Measurements from ENCODE around the gene ATP6V1B1.

ATP6V1B1 gene

DNA sequence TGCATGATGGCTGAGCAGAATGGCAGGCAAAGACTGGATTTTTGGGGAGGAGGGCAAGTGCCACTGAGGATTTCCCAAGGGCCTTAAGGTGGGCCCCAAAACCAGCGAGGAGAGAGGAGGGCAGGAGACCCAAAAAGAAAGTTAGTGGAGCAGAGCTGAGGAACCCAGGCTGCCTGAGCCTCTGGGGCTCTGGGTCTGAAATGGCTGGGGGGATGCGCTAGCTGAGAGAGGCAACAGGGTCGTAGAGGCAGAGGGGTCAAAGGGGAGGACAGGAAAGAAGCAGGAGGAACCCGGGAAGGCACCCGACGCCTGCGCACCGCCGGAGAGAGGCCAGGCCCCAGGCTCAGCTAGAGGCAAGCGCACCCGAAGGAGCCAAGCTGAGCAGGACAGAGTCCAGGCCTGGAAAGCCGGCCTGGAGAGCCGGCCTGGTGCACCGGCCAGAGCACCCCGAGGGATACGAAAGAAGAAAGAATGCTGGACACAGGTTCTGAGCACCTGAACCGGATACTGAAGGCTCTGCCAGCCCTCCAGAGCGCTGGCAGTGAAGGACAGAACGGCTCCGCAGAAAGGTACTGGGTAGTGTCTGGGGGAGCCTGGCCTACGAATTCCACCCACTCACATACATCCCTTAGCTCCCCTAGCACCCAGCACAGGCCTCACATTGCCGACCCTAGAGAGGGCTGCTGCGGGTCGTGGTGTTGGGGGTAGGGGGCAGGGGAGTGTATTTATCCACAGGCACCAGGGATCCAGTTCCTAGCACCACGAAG is 39.5 kb upstream of the ATP6V1B1 start:
- CTCF ChIA-PET = interaction anchor here (1.0 to 1.6 kb wide), 4 partner anchors 13 to 52 kb away, joined by 3 to 6 read pairs (median 3); no protein-coding TSS in a partner anchor
- POLR2A ChIA-PET = no interaction called here

GRCh38 chr2:70896765-70897202 is 38.9 kb upstream of the ATP6V1B1 start:
- no peak overlapping the region for H3K27ac ChIP-seq (ENCODE audit: insufficient read depth in 1 of 2, low read depth in 1 of 2, low read length in 2 of 2, poor library complexity in 1 of 2, severe bottlenecking in 2 of 2)
- H3K4me1 ChIP-seq (ENCODE audit: control extremely low read depth in 1 of 4, control insufficient read depth in 4 of 4, insufficient read depth in 4 of 4, low read length in 3 of 4) = peaks cover 0 to 24% (median 16%) of the 10 kb centered on the region in 4 experiments
- DNase-seq = no peak
- no peak overlapping the region for H3K4me3 ChIP-seq (ENCODE audit: control insufficient read depth in 1 of 7, extremely low read depth in 1 of 7, insufficient read depth in 4 of 7, low read depth in 2 of 7, low read length in 6 of 7)
- H3K9me3 ChIP-seq (ENCODE audit: control extremely low read depth in 1 of 5, control insufficient read depth in 4 of 5, insufficient read depth in 2 of 5, low read depth in 1 of 5, low read length in 4 of 5) = no peaks in the 10 kb centered on the region
- peaks cover 11 to 100% (median 62%) of the 10 kb centered on the region in 5 experiments for H3K27me3 ChIP-seq (replicated peaks in 2 of 5; ENCODE audit: control insufficient read depth in 4 of 5, insufficient read depth in 5 of 5, low read length in 4 of 5)
- POLR2A ChIA-PET = no interaction called here
- WGBS (ENCODE audit: insufficient coverage) = 8% methylated on average over 14 of the region's 16 CpGs
- H3K36me3 ChIP-seq (ENCODE audit: control insufficient read depth in 4 of 4, insufficient read depth in 4 of 4, low read length in 3 of 4) = no peaks in the 10 kb centered on the region
- CTCF ChIA-PET = interaction anchor here (1.0 to 1.6 kb wide), 4 partner anchors 22 to 51 kb away, joined by 3 to 6 read pairs (median 3); no protein-coding TSS in a partner anchor

More for the DNA sequence above, 39.5 kb upstream of the ATP6V1B1 start:
- peaks cover 11 to 100% (median 61%) of the 10 kb centered on the region in 5 experiments for H3K27me3 ChIP-seq (replicated peaks in 2 of 5; ENCODE audit: control insufficient read depth in 4 of 5, insufficient read depth in 5 of 5, low read length in 4 of 5)
- no peaks in the 10 kb centered on the region for H3K36me3 ChIP-seq (ENCODE audit: control insufficient read depth in 4 of 4, insufficient read depth in 4 of 4, low read length in 3 of 4)
- peaks cover 0 to 18% (median 11%) of the 10 kb centered on the region in 4 experiments for H3K4me1 ChIP-seq (ENCODE audit: control extremely low read depth in 1 of 4, control insufficient read depth in 4 of 4, insufficient read depth in 4 of 4, low read length in 3 of 4)
- H3K27ac ChIP-seq (ENCODE audit: insufficient read depth in 1 of 2, low read depth in 1 of 2, low read length in 2 of 2, poor library complexity in 1 of 2, severe bottlenecking in 2 of 2) = no peak overlapping the region
- H3K9me3 ChIP-seq (ENCODE audit: control extremely low read depth in 1 of 5, control insufficient read depth in 4 of 5, insufficient read depth in 2 of 5, low read depth in 1 of 5, low read length in 4 of 5) = no peaks in the 10 kb centered on the region
- WGBS (ENCODE audit: insufficient coverage) = 15% methylated on average over 17 of the region's 25 CpGs
- no peak overlapping the region for H3K4me3 ChIP-seq (ENCODE audit: control insufficient read depth in 1 of 7, extremely low read depth in 1 of 7, insufficient read depth in 4 of 7, low read depth in 2 of 7, low read length in 6 of 7)
- no peak for DNase-seq

- H3K4me1 ChIP-seq (ENCODE audit: control extremely low read depth in 1 of 4, control insufficient read depth in 4 of 4, insufficient read depth in 4 of 4, low read length in 3 of 4) = peaks cover 0 to 24% (median 16%) of the 10 kb centered on the region in 4 experiments
- H3K27me3 ChIP-seq (replicated peaks in 2 of 5; ENCODE audit: control insufficient read depth in 4 of 5, insufficient read depth in 5 of 5, low read length in 4 of 5) = peaks cover 11 to 100% (median 63%) of the 10 kb centered on the region in 5 experiments
These were observed 38.3 kb upstream of the ATP6V1B1 start for GRCh38 chr2:70897203-70897976.

DNA sequence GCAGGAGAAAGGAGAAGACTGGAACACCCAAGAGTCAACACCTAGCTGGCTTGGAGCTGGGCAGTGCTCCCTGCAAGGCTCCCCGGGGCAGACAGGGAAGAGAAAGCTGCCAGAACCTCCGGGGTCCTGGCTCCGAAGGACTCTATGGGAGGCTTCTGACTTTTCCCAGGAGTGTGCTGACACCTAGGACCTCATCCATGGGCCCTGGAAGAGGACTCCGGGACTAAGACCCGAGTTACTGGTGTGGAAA is 37.8 kb upstream of the ATP6V1B1 start:
- no peaks in the 10 kb centered on the region for H3K36me3 ChIP-seq (ENCODE audit: control insufficient read depth in 4 of 4, insufficient read depth in 4 of 4, low read length in 3 of 4)
- H3K9me3 ChIP-seq (ENCODE audit: control extremely low read depth in 1 of 5, control insufficient read depth in 4 of 5, insufficient read depth in 2 of 5, low read depth in 1 of 5, low read length in 4 of 5) = no peaks in the 10 kb centered on the region
- CTCF ChIA-PET = interaction anchor here (0.6 to 1.4 kb wide), 4 partner anchors 13 to 27 kb away, joined by 3 read pairs; no protein-coding TSS in a partner anchor
- H3K27me3 ChIP-seq (replicated peaks in 2 of 5; ENCODE audit: control insufficient read depth in 4 of 5, insufficient read depth in 5 of 5, low read length in 4 of 5) = peaks cover 11 to 100% (median 63%) of the 10 kb centered on the region in 5 experiments
- H3K4me1 ChIP-seq (ENCODE audit: control extremely low read depth in 1 of 4, control insufficient read depth in 4 of 4, insufficient read depth in 4 of 4, low read length in 3 of 4) = peaks cover 0 to 24% (median 16%) of the 10 kb centered on the region in 4 experiments
- H3K4me3 ChIP-seq (ENCODE audit: control insufficient read depth in 1 of 7, extremely low read depth in 1 of 7, insufficient read depth in 4 of 7, low read depth in 2 of 7, low read length in 6 of 7) = no peak overlapping the region
- H3K27ac ChIP-seq (ENCODE audit: insufficient read depth in 1 of 2, low read depth in 1 of 2, low read length in 2 of 2, poor library complexity in 1 of 2, severe bottlenecking in 2 of 2) = no peak overlapping the region
- DNase-seq = no peak
- WGBS (ENCODE audit: insufficient coverage) = 5% methylated on average over 5 of the region's 5 CpGs
- POLR2A ChIA-PET = no interaction called here

More at GRCh38 chr2:70897203-70897976, 38.3 kb upstream of the ATP6V1B1 start:
- Histone ChIP-seq H3K36me3 (ENCODE audit: control insufficient read depth in 4 of 4, insufficient read depth in 4 of 4, low read length in 3 of 4) (no peaks in the 10 kb centered on the region), H3K4me3 (ENCODE audit: control insufficient read depth in 1 of 7, extremely low read depth in 1 of 7, insufficient read depth in 4 of 7, low read depth in 2 of 7, low read length in 6 of 7) (no peak overlapping the region), H3K27ac (ENCODE audit: insufficient read depth in 1 of 2, low read depth in 1 of 2, low read length in 2 of 2, poor library complexity in 1 of 2, severe bottlenecking in 2 of 2) (no peak overlapping the region), H3K9me3 (ENCODE audit: control extremely low read depth in 1 of 5, control insufficient read depth in 4 of 5, insufficient read depth in 2 of 5, low read depth in 1 of 5, low read length in 4 of 5) (no peaks in the 10 kb centered on the region)
- DNase-seq = no peak
- 5% methylated on average over 17 of the region's 35 CpGs for WGBS (ENCODE audit: insufficient coverage)
- ChIA-PET CTCF (interaction anchor here (0.6 to 1.4 kb wide), 5 partner anchors 14 to 26 kb away, joined by 3 read pairs; no protein-coding TSS in a partner anchor), POLR2A (no interaction called here)

GRCh38 chr2:70898363-70899240 is 37.1 kb upstream of the ATP6V1B1 start:
- DNase-seq = no peak
- ChIA-PET POLR2A (no interaction called here), CTCF (interaction anchor here (0.6 kb wide), 1 partner anchor 13 kb away, joined by 3 read pairs; no protein-coding TSS in a partner anchor)
- Histone ChIP-seq H3K27me3 (replicated peaks in 2 of 5; ENCODE audit: control insufficient read depth in 4 of 5, insufficient read depth in 5 of 5, low read length in 4 of 5) (peaks cover 13 to 100% (median 62%) of the 10 kb centered on the region in 5 experiments), H3K36me3 (ENCODE audit: control insufficient read depth in 4 of 4, insufficient read depth in 4 of 4, low read length in 3 of 4) (no peaks in the 10 kb centered on the region), H3K4me3 (ENCODE audit: control insufficient read depth in 1 of 7, extremely low read depth in 1 of 7, insufficient read depth in 4 of 7, low read depth in 2 of 7, low read length in 6 of 7) (no peak overlapping the region), H3K4me1 (ENCODE audit: control extremely low read depth in 1 of 4, control insufficient read depth in 4 of 4, insufficient read depth in 4 of 4, low read length in 3 of 4) (peaks cover 0 to 24% (median 16%) of the 10 kb centered on the region in 4 experiments), H3K27ac (ENCODE audit: insufficient read depth in 1 of 2, low read depth in 1 of 2, low read length in 2 of 2, poor library complexity in 1 of 2, severe bottlenecking in 2 of 2) (no peak overlapping the region), H3K9me3 (ENCODE audit: control extremely low read depth in 1 of 5, control insufficient read depth in 4 of 5, insufficient read depth in 2 of 5, low read depth in 1 of 5, low read length in 4 of 5) (peaks cover 0 to 2% (median 0%) of the 10 kb centered on the region in 5 experiments)
- WGBS (ENCODE audit: insufficient coverage) = 13% methylated on average over 10 of the region's 16 CpGs

DNA sequence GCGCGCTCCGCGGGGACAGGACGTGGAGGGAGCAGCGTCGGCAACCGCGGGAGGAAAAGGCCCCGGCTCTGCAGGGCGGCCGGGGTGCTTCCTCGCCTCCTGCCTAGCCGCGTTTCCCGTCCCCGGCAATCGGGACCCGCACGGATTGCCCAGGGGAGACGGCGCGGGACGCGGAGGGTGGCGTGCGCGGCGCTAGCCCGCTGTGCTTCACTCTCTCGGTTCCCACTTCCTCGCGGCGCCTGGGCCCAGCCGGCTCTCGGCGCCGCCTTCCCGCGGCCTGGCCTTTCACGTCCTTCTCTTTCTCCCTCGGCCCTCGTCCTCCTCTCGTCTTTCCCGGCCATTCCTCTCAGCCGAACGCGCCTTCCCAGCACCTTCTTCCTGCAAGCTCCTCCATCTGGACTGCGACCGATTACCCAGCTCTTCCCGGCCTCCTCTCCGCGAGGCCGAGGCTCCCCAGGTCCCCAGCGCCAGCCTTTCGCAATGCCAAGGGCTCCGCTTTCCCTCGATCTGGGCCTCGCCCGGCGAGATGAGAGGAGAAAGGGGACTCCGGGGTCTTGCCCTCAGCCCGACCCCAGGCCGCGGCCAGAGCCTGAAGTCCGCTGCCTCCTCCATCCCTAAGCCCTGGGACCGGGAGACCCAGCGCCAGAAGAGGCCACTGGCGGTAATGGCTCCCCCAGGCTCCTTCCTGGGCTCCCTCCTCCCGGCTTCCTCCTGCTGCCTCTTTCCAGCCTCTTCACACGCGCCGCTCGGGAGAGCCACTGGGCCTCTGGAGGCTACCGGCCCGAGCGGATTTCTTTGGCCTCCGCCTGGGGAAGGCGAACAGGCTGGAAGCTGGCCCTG is 34.3 kb upstream of the ATP6V1B1 start:
- no peak overlapping the region for H3K27ac ChIP-seq (ENCODE audit: insufficient read depth in 1 of 2, low read depth in 1 of 2, low read length in 2 of 2, poor library complexity in 1 of 2, severe bottlenecking in 2 of 2)
- H3K9me3 ChIP-seq (ENCODE audit: control extremely low read depth in 1 of 5, control insufficient read depth in 4 of 5, insufficient read depth in 2 of 5, low read depth in 1 of 5, low read length in 4 of 5) = peaks cover 0 to 2% (median 0%) of the 10 kb centered on the region in 5 experiments
- H3K4me1 ChIP-seq (ENCODE audit: control extremely low read depth in 1 of 4, control insufficient read depth in 4 of 4, insufficient read depth in 4 of 4, low read length in 3 of 4) = peaks cover 0 to 28% (median 17%) of the 10 kb centered on the region in 4 experiments
- 3% methylated on average over 60 of the region's 79 CpGs for WGBS (ENCODE audit: insufficient coverage)
- ChIA-PET CTCF (interaction anchor here (0.6 kb wide), 1 partner anchor 33 kb away, joined by 3 read pairs; no protein-coding TSS in a partner anchor), POLR2A (no interaction called here)
- peaks cover 27 to 100% (median 72%) of the 10 kb centered on the region in 5 experiments for H3K27me3 ChIP-seq (replicated peaks in 2 of 5; ENCODE audit: control insufficient read depth in 4 of 5, insufficient read depth in 5 of 5, low read length in 4 of 5)
- no peak for DNase-seq
- H3K36me3 ChIP-seq (ENCODE audit: control insufficient read depth in 4 of 4, insufficient read depth in 4 of 4, low read length in 3 of 4) = no peaks in the 10 kb centered on the region
- peak overlapping the region in 6 of 7 experiments; percentile 6 to 63 (median 35) for H3K4me3 ChIP-seq (ENCODE audit: control insufficient read depth in 1 of 7, extremely low read depth in 1 of 7, insufficient read depth in 4 of 7, low read depth in 2 of 7, low read length in 6 of 7)
